ENCODE measurements around the gene TNIK.
A peak's percentile ranks its signal among the peaks of the same experiment; 100 is the strongest.

- peak in 1 of 3 donors; percentile 13 for TF ChIP-seq POLR2AphosphoS5 (IDR thresholded peaks at IDR 0.05)
- no peak for TF ChIP-seq CTCF (IDR thresholded peaks at IDR 0.05)
- TF ChIP-seq POLR2A (IDR thresholded peaks at IDR 0.05) = no peak
Observed at GRCh38 chr3:171329746-171330145, 130.5 kb downstream of the TNIK start.

All from breast epithelium (tissue), 3 donors.